ENCODE data around the gene KLHDC7B. TPM values are rescaled to one million over a fixed set of nuclear protein-coding genes. Genes with fewer than 3 reads are reported as not detected.

The KLHDC7B gene
- total RNA-seq, 1 experiment from 2014 or later = not detected

- no peaks in the 10 kb centered on the region for H3K9me3 Mint-ChIP-seq
- no peaks in the 10 kb centered on the region for H3K36me3 Mint-ChIP-seq
- no peak overlapping the region for H3K4me3 Mint-ChIP-seq
- DNase-seq (ENCODE audit: low spot score) = no peak
- ChIA-PET CTCF (interaction anchor here (1.6 to 1.9 kb wide), 2 partner anchors 10 to 28 kb away, joined by 8 to 12 read pairs; partner anchors contain the start of genes SCO2 and SYCE3), POLR2A (no interaction called here)
- peaks cover 9% of the 10 kb centered on the region for H3K4me1 Mint-ChIP-seq
- H3K27ac Mint-ChIP-seq = no peak overlapping the region
- no peak for ATAC-seq
- H3K27me3 Mint-ChIP-seq (ENCODE audit: low read depth) = peaks cover 55% of the 10 kb centered on the region
- TF ChIP-seq SMAD4 (CRISPR knock-in tag; IDR thresholded peaks at IDR 0.05) (no peak), MLX (CRISPR knock-in tag; IDR thresholded peaks at IDR 0.05) (no peak), NR1H2 (CRISPR knock-in tag; IDR thresholded peaks at IDR 0.05) (no peak), RORB (CRISPR knock-in tag; IDR thresholded peaks at IDR 0.05) (no peak)
Measured at GRCh38 chr22:50535113-50535512, 10.6 kb upstream of the KLHDC7B start.

- Mint-ChIP-seq H3K36me3 (no peaks in the 10 kb centered on the region), H3K27ac (no peak overlapping the region), H3K4me1 (peaks cover 7% of the 10 kb centered on the region), H3K9me3 (no peaks in the 10 kb centered on the region), H3K4me3 (no peak overlapping the region), H3K27me3 (ENCODE audit: low read depth) (peaks cover 44% of the 10 kb centered on the region)
- DNase-seq (ENCODE audit: low spot score) = no peak
- no peak for ATAC-seq
- TF ChIP-seq TEAD4 (CRISPR knock-in tag; IDR thresholded peaks at IDR 0.05) (no peak), PREB (CRISPR knock-in tag; IDR thresholded peaks at IDR 0.05; ENCODE audit: borderline replicate concordance) (no peak), ZSCAN18 (CRISPR knock-in tag; IDR thresholded peaks at IDR 0.05) (no peak), PRDM15 (CRISPR knock-in tag; IDR thresholded peaks at IDR 0.05) (no peak), NFE2L1 (CRISPR knock-in tag; IDR thresholded peaks at IDR 0.05) (no peak), SOX15 (CRISPR knock-in tag; IDR thresholded peaks at IDR 0.05) (no peak), KAT7 (CRISPR knock-in tag; IDR thresholded peaks at IDR 0.05; ENCODE audit: borderline replicate concordance) (no peak), PRRX2 (CRISPR knock-in tag; IDR thresholded peaks at IDR 0.05) (no peak), ATF3 (CRISPR knock-in tag; conservative IDR thresholded peaks at IDR 0.05) (no peak), ZNF263 (CRISPR knock-in tag; IDR thresholded peaks at IDR 0.05; ENCODE audit: low read depth) (no peak)
- POLR2A ChIA-PET = no interaction called here
- CTCF ChIA-PET = interaction anchor here (1.6 to 1.9 kb wide), 2 partner anchors 11 to 27 kb away, joined by 8 to 12 read pairs; partner anchors contain the start of genes SCO2 and SYCE3
Measured at GRCh38 chr22:50536226-50536625, 9.5 kb upstream of the KLHDC7B start.

GRCh38 chr22:50537765-50538164 lies 7.9 kb upstream of the KLHDC7B start:
- H3K9me3 Mint-ChIP-seq = no peaks in the 10 kb centered on the region
- no peak overlapping the region for H3K4me3 Mint-ChIP-seq
- H3K4me1 Mint-ChIP-seq = peaks cover 4% of the 10 kb centered on the region; the same call in 1 of the 2 replicates
- TF ChIP-seq SOX15 (CRISPR knock-in tag; IDR thresholded peaks at IDR 0.05) (no peak), NFE2L1 (CRISPR knock-in tag; IDR thresholded peaks at IDR 0.05) (no peak), GTF2I (CRISPR knock-in tag; conservative IDR thresholded peaks at IDR 0.05) (no peak), E2F5 (CRISPR knock-in tag; IDR thresholded peaks at IDR 0.05) (no peak), FOXP1 (CRISPR knock-in tag; IDR thresholded peaks at IDR 0.05; ENCODE audit: borderline replicate concordance) (no peak), SMAD4 (CRISPR knock-in tag; IDR thresholded peaks at IDR 0.05) (no peak), ETV6 (CRISPR knock-in tag; IDR thresholded peaks at IDR 0.05) (no peak), JUN (CRISPR knock-in tag; IDR thresholded peaks at IDR 0.05) (no peak), PRRX2 (CRISPR knock-in tag; IDR thresholded peaks at IDR 0.05) (no peak), SP1 (CRISPR knock-in tag; conservative IDR thresholded peaks at IDR 0.05) (no peak)
- CTCF ChIA-PET = interaction anchor here (1.1 to 3.2 kb wide), 3 partner anchors 12 to 83 kb away, joined by 3 to 8 read pairs (median 3); partner anchors contain the start of genes SCO2 and SYCE3
- H3K27me3 Mint-ChIP-seq (ENCODE audit: low read depth) = peaks cover 29% of the 10 kb centered on the region
- DNase-seq (ENCODE audit: low spot score) (no peak), ATAC-seq (no peak)
- no peaks in the 10 kb centered on the region for H3K36me3 Mint-ChIP-seq
- H3K27ac Mint-ChIP-seq = no peak overlapping the region
- POLR2A ChIA-PET = no interaction called here
